ENCODE data around the gene SDCCAG8. TPM values are rescaled to one million over a fixed set of nuclear protein-coding genes. Genes with fewer than 3 reads are reported as not detected.

SDCCAG8 gene
- total and polyA plus RNA-seq, 2 experiments from 2014 or later: 28.0 to 66.7 TPM

GRCh38 chr1:243510928-243511327, 255.1 kb downstream of the SDCCAG8 start:
- no peak for ATAC-seq
- H4K20me1 ChIP-seq (replicated peaks; ENCODE audit: insufficient read depth): no peaks in the 10 kb centered on the region
- H3F3A ChIP-seq (replicated peaks; ENCODE audit: low read depth): no peaks in the 10 kb centered on the region
- DNase-seq (ENCODE audit: low spot score): no peak
- no peaks in the 10 kb centered on the region for H3K27me3 ChIP-seq (ENCODE audit: insufficient read depth)
- TF ChIP-seq ZNF462 (CRISPR knock-in tag; IDR thresholded peaks at IDR 0.05) (no peak), REST (IDR thresholded peaks at IDR 0.05; ENCODE audit: unreplicated experiment) (no peak), CTCF (conservative IDR thresholded peaks at IDR 0.05; ENCODE audit: low read depth in 2 of 2) (no peak), EZH2 (IDR thresholded peaks at IDR 0.05; ENCODE audit: low read depth, unreplicated experiment) (no peak), JUNB (IDR thresholded peaks at IDR 0.05; ENCODE audit: unreplicated experiment) (no peak), NANOG (IDR thresholded peaks at IDR 0.05; ENCODE audit: borderline replicate concordance) (no peak), STAT1 (IDR thresholded peaks at IDR 0.05; ENCODE audit: unreplicated experiment) (no peak), ZNF114 (CRISPR knock-in tag; IDR thresholded peaks at IDR 0.05) (no peak), EZH2phosphoT487 (IDR thresholded peaks at IDR 0.05; ENCODE audit: unreplicated experiment) (no peak), POLR2AphosphoS5 (IDR thresholded peaks at IDR 0.05; ENCODE audit: low read depth) (no peak), ETS1 (IDR thresholded peaks at IDR 0.05) (no peak), ZNF331 (CRISPR knock-in tag; IDR thresholded peaks at IDR 0.05; ENCODE audit: low read depth) (no peak), CREB1 (CRISPR knock-in tag; IDR thresholded peaks at IDR 0.05; ENCODE audit: low read depth) (no peak)
- Mint-ChIP-seq H3K4me3 (no peak overlapping the region), H3K36me3 (ENCODE audit: low read depth) (peaks cover 4% of the 10 kb centered on the region; the same call in 2 of the 3 replicates), H3K4me1 (peaks cover 41% of the 10 kb centered on the region), H3K9me3 (no peaks in the 10 kb centered on the region), H3K27me3 (ENCODE audit: insufficient read depth, low read depth, poor library complexity) (peaks cover 6% of the 10 kb centered on the region), H3K27ac (no peak overlapping the region)
- H3K79me2 ChIP-seq (replicated peaks; ENCODE audit: insufficient read depth): no peaks in the 10 kb centered on the region
- no peaks in the 10 kb centered on the region for H3K9me2 ChIP-seq (ENCODE audit: insufficient read depth)
- H3K36me3 ChIP-seq (ENCODE audit: insufficient read depth): no peaks in the 10 kb centered on the region
- no peak overlapping the region for H3K27ac ChIP-seq (ENCODE audit: low read depth)
- H3K4me2 ChIP-seq: no peak overlapping the region
- H3K4me3 ChIP-seq: no peak overlapping the region
- peaks cover 22% of the 10 kb centered on the region for H3K4me1 ChIP-seq (ENCODE audit: insufficient read depth)
- H2AFZ ChIP-seq: no peak overlapping the region

Data from GM23338 (cell line).